ENCODE data around the gene LTO1. TPM values are rescaled to one million over a fixed set of nuclear protein-coding genes. Genes with fewer than 3 reads are reported as not detected.

Gene LTO1, protein sequence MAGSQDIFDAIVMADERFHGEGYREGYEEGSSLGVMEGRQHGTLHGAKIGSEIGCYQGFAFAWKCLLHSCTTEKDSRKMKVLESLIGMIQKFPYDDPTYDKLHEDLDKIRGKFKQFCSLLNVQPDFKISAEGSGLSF
- total RNA-seq: 15.0 and 18.4 TPM in 2 replicates

GRCh38 chr11:69674886-69675714, at the start of gene LTO1:
TSS of gene LTO1 (minus strand) at chr11:69675353. CDS start at chr11:69675239, 114 bp downstream.

DNA sequence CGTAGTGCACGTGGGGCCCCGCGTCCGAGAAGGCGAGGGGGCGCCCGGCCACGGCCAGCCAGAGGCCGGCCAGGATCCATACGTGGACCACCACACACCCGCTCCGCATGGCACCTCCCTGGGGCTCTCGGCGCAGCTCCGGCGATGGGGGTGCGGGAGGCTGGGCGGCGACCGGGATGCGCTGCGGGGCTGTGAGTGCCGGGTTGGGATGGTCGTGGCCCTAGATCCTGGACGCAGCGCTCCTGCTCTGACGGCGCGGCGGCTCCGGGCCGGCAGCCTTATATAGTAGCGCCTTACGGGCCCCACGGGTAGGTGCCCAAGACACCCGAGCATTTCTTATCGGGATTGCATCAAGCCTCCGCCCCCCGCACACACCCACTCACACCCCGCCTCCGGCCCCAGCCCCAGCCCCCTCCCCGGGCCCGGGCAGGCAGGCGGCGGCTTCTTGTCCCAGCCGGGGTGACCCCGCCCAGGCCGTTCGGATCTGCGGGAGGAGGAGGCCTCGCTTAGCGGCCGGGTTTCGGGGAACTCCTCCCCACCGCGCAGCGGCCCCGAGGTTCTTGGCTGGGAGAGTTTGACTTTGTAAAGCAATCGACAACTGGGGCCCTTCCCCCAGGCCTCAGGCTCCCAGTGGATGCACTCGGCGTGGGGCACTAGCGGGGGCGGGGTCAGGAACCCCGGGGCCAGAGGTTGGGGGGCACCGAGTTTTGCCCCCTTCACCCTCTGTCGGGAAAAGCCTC, 28.8 kb upstream of the LTO1 start, which contains the start of gene FGF19:
Gene FGF19 (minus strand): TSS at position 255 of the 740 bp plus-strand sequence. CDS start 146 bp downstream, at position 109.

GRCh38 chr11:69640995-69641581, 34.1 kb downstream of the LTO1 start, which contains the start of gene CCND1:
TSS of gene CCND1 (plus strand) at chr11:69641156. CDS start at chr11:69641314, 158 bp downstream.

Other genes starting within 250 kb of the LTO1 start
- gene LINC01488, start 193.7 kb downstream of the LTO1 start, total RNA-seq: not detected in 2 replicates
- 136 and 139 TPM in 2 replicates for gene CCND1, start 34.2 kb downstream of the LTO1 start, total RNA-seq
- gene FGF19, start 28.7 kb upstream of the LTO1 start, total RNA-seq: not detected in 2 replicates
- not detected in 2 replicates for gene FGF4, start 100.0 kb upstream of the LTO1 start, total RNA-seq
- not detected in 2 replicates for gene FGF3, start 144.1 kb upstream of the LTO1 start, total RNA-seq

Data from myometrial cell (primary cell).